Pons (tissue), 1 donor: ENCODE measurements around the gene EDN1.
A peak's percentile ranks its signal among the peaks of the same experiment; 100 is the strongest.

Experiments used
- DNase-seq: peaks from one replicate; pipeline ENCODE4 v3.0.0-alpha.2; 2016; ENCODE audit warnings: low spot score

Gene EDN1

GRCh38 chr6:12289933-12290820, at the start of gene EDN1:
Gene EDN1, plus strand, starts transcription at chr6:12290361. Its CDS starts 269 bp downstream, at chr6:12290630.
- DNase-seq = peak; percentile 57

DNA sequence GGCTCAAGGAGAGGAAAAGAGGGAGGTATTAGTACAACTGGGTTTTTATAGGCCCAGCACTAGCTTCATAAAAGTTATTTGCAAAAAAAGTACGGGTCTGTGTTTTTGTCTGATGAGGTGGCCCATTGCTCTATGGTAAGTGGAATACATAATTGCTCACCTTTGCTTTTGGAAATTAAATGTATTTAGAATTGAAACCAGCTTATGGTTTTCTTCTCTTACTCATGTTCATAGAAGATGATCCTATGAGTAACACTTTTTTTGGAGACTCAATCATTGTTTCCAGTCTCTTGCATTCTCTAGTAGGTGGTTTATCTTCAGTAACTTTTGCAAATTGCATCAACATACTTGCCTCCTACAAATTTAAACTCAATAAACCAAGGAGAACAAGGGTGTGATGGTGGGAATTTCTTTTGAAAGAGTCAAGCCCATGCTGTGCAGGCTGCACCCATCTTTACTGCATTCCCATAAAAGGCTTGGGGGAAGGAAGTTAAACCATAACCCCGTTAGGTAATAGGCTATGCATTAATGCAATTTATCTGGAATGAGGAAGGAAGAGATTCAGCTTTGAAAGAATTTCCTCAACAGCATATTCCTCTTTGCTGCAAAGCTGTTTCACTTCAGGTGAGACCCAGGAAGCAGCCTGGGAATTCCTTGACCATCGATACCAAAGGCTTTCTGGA, 48.5 kb upstream of the EDN1 start:
- no peak for DNase-seq

GRCh38 chr6:12243169-12243568, 47.0 kb upstream of the EDN1 start:
- DNase-seq = no peak

DNA sequence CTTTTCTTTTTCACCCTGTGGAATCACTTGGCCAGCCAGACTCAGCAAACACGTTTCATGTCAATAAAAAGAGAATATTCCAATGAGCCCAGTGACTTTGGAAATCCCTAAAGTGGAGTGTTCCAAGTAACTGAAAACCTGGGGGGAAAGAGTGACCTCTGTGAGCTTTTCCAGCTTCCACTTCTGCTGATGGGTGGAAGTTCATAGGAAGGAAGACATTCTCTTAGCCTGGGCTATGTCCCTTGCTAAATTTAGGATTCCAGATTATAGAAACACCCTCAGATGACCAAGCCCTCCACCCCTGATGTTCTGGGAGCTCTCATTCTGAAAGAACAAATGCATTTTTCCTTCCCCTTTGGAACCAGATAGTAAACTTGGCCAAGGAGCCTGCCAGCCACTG, 44.8 kb upstream of the EDN1 start:
- no peak for DNase-seq

- DNase-seq = no peak
Observed at GRCh38 chr6:12245763-12246718, 44.1 kb upstream of the EDN1 start.

GRCh38 chr6:12246900-12247299, 43.3 kb upstream of the EDN1 start:
- DNase-seq = no peak

DNA sequence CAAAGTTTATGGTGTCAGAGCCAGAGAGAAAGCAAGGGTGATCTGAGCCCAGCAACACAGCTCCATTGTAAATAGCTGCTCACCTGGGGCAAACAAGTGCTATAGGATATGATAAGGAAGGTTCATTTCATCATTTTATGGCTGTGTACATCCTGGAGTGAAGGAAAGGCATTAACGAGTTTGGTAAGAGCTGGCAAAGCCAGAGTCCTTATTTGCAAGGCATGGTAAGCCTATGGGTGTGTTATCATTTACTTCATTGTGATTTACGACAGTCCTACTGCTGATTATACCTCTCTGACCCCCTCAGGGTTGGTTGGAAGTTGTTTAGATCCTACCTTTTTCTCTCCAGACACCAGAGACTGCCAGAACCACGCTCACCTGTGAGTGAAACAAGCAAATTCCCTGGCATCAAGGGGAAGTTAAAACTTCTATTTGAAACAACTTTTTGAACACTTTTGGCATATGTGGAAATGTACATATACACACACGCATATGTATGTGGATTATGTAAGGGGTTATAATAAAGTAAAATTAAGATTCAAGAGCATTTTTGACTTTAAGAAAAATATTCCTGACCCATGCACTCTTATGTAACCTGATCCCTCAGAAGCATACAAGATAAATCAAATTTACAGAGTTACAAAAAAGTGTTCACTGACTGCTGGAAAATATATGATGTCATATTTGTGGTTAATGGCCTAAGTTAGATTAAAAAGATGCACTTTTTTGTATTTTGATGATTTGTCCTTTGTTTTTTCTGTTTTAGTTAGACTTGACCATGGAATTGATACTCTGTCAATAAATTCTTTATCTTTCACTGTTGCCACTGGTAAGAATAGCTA, 40.4 kb upstream of the EDN1 start:
- no peak for DNase-seq

DNA sequence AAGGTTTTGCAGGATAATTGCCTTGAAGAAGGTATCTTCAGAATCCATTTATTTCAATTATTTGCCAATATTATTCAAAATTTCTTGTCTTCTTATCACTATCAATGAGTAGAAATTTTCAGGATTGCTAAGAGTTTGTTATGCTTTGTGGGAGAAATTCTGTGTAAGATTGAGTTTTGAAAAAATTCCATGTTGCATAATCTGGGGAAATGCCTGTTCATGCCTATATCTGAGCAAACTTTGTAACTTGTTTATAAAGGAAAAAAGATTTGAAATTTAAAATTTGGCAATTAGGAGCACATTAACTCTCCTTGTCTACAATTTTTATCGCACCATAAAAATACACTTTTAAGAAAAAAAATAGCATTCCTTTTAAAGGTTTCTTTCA, 39.8 kb upstream of the EDN1 start:
- no peak for DNase-seq

DNA sequence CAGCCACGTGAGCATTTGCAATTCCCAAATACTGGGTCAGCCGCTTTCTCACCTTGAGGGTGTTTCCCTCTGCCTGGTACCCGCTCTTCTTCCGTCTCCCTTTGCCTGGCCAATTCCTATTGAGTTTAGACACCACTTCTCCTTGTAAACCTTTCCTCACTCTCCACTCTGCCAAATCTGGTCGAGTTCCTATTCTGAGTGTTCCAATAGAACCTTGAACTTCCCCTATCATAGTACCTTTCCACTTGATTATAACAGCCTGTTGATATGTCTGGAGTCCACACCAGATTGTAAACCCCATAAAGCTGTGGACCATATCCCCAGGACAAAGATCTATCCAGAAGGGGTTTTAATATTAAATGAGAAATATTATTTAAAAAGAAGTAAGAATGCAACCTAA, 36.0 kb upstream of the EDN1 start:
- DNase-seq = no peak

GRCh38 chr6:12258191-12258590, 32.0 kb upstream of the EDN1 start:
- DNase-seq = no peak

GRCh38 chr6:12258591-12259075, 31.5 kb upstream of the EDN1 start:
- DNase-seq = no peak

GRCh38 chr6:12260458-12261093, 29.6 kb upstream of the EDN1 start:
- DNase-seq = no peak

DNA sequence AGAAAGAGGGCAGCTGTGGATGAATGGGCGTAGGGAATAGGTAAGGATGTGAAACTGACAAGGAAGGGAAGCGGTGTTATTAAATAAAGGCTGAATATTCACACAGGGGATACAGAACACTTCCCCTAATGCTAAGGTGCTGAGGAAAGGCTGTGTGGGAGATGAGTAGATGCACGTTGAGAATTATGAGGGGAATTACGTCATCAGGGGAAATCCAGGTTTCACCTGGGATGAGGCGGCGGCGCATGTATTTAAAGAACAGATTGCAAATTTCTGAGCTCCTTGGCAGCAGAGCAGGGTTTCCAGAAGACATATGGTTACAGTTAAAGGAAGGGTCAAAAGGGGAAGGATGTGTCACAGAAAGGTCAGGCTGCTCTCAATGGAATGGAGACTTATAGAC, 28.7 kb upstream of the EDN1 start:
- DNase-seq = no peak

GRCh38 chr6:12262236-12263061, 27.7 kb upstream of the EDN1 start:
- no peak for DNase-seq

GRCh38 chr6:12263403-12263802, 26.8 kb upstream of the EDN1 start:
- no peak for DNase-seq

- no peak for DNase-seq
Observed at GRCh38 chr6:12264671-12265070, 25.5 kb upstream of the EDN1 start.

DNA sequence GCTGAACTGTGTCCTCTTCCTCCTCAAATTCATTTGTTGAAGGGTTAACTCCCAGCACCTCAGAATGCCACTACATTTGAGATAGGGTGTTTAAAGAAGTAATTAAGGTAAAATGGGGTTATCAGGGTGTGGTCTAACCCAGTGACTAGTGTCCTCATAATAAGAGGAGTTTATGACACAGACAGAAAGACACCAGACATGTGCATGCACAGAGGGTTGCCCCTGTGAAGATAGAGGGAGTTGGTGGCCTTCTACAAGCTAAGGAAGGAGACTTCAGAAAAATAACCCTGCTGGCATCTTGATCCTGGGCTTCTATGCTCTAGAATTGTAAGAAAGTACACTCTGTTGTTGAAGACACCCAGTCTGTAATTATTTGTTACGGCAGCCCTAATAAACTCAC, 24.9 kb upstream of the EDN1 start:
- no peak for DNase-seq

DNA sequence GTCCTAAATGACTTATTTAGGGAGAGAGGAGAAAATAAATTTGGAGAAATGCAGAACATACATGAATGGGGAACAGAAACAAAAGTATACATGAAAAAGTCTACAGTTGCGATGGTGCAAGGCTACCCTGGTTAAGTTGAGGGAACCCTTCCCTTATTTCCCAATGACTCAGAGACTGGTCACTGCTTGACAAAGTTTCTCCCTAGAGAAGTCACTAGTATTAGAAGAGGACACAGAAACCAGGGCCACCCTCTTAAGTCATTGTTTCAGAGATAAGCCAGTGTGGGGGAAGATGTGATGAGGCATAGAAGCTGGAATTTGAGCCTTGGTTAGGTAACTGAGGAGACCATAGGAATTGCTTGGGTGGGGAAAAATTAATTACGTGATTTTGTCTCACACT, 24.4 kb upstream of the EDN1 start:
- no peak for DNase-seq

DNA sequence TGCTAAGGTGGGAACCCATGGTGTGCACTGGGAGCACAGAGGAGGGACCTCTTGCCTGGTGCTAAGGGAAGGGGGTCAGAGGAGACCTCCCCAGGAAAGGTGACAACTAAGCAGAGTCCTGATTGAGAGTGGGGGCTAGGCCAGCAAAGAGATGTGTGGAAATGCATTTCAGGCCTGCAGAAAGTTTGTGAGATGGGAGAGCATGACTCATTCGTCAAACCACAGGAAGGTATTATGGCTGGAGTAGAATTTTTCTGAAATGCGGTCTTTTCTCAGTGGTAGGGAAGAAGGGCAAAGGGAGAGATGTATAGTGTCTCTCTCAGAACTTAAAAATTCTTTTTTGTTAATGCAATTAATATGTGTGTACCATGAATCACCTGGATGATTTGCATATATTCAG, 23.6 kb upstream of the EDN1 start:
- DNase-seq = no peak

DNA sequence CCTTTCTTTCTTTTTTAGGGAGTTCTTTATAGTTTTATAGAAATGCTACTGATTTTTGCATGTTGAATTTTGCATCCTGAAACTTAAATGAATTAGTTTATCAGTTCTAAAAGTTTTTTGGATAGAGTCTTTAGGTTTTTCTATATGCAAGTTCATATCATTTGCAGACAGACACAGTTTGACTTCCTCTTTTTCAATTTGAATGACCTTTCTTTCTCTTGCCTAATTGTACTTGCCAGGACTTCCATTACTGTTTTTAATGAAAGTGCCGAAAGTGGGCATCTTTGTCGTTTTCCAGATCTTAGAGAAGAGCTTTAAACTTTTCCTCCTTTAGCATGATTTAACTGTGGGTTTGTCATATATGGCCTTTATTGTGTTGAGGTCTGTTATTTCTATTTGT, 21.1 kb upstream of the EDN1 start:
- no peak for DNase-seq
